MM.1S (cell line): Measurements from ENCODE around the gene ZNF277.

Experiments
- CTCF ChIP-seq: fragments of 300-600 bp; sonication (generic); IDR thresholded peaks from 2 replicates; pipeline ENCODE4 v1.5.1; 2016; ENCODE audit warnings: antibody characterized with exemption, low read length, mixed read lengths
- EZH2phosphoT487 ChIP-seq: fragments of 300-600 bp; sonication (generic); IDR thresholded peaks from 2 replicates; pipeline ENCODE4 v1.6.1; 2018; ENCODE audit warnings: antibody characterized with exemption, low read length

- TF ChIP-seq CTCF (no peak), EZH2phosphoT487 (no peak)
Observed at GRCh38 chr7:112199035-112199655, 7.3 kb upstream of the ZNF277 start.
